GM12878 (cell line): ENCODE data around the gene C1QTNF12. TPM values are rescaled to one million over a fixed set of nuclear protein-coding genes. Genes with fewer than 3 reads are reported as not detected.

Source experiments
- ATAC-seq: fragments of 200-7000 bp; cut with Tn5 transposase; 3 replicates; pipeline ENCODE4 v1.9.1; 2020; ENCODE audit warnings: mild to moderate bottlenecking, moderate library complexity
- BruUV-seq: library from RNA; stranded (reverse); fragments of 400-500 nt; replicated peaks from 2 replicates; lab custom pipeline; 2021; lab: Mats Ljungman, UMichigan
- CTCF ChIA-PET: fragments of 300-600 bp; sonication (Branson Sonifier 250); formaldehyde crosslinking; extraction: SDS; loops from one replicate; lab custom pipeline; 2021; ENCODE audit warnings: inconsistent platforms; lab: Yijun Ruan, JAX
- POLR2A ChIA-PET: fragments of 350-600 bp; formaldehyde crosslinking; extraction: SDS; loops from one replicate; lab custom pipeline; 2021; ENCODE audit warnings: inconsistent platforms; lab: Charles Lee
- RAD21 ChIA-PET: fragments of 300-600 bp; sonication (Branson Sonifier 250); formaldehyde crosslinking; loops from one replicate; lab custom pipeline; 2023; ENCODE audit warnings: antibody characterized with exemption; ENCODE audit not compliant: unreplicated experiment; lab: Charles Lee
- SMC1A ChIA-PET: fragments of 300-600 bp; sonication (Branson Sonifier 250); formaldehyde crosslinking; loops from one replicate; lab custom pipeline; 2023; ENCODE audit not compliant: unreplicated experiment, uncharacterized antibody; lab: Charles Lee
- DNase-seq: peaks from one replicate; pipeline ENCODE4 v3.0.0-alpha.2; 2011; ENCODE audit warnings: low read depth, low spot score
- FAIRE-seq: peaks from 3 replicates; lab custom pipeline; 2011; peaks lifted over from hg19 to GRCh38; lab: Jason Lieb, UNC
- H2AFZ ChIP-seq: 2 replicates; pipeline ENCODE4 v1.6.0; 2011; ENCODE audit warnings: low read depth, low read length, control low read depth; ENCODE audit not compliant: control insufficient read depth
- H3K27ac ChIP-seq: 2 replicates; pipeline ENCODE4 v1.5.1; 2011; ENCODE audit warnings: control low read depth; ENCODE audit not compliant: control insufficient read depth, insufficient read depth
- H3K27me3 ChIP-seq, 2 experiments: replicated peaks in 1 of 2; 2 replicates each; pipeline versions ENCODE4 v1.6.0 to v1.6.1; 2011; ENCODE audit warnings: low read length in 1 of 2; ENCODE audit not compliant: control insufficient read depth in 2 of 2, insufficient read depth in 2 of 2
- H3K36me3 ChIP-seq, 2 experiments: 2 replicates each; pipeline ENCODE4 v1.5.1; 2011; ENCODE audit warnings: low read length in 1 of 2; ENCODE audit not compliant: control insufficient read depth in 2 of 2, insufficient read depth in 2 of 2
- H3K4me1 ChIP-seq: 2 replicates; pipeline ENCODE4 v1.6.1; 2011; ENCODE audit warnings: mild to moderate bottlenecking, low read length, moderate library complexity, mixed read lengths; ENCODE audit not compliant: control insufficient read depth, insufficient read depth
- H3K4me2 ChIP-seq: 2 replicates; pipeline ENCODE4 v1.6.0; 2011; ENCODE audit warnings: control low read depth; ENCODE audit not compliant: control insufficient read depth, insufficient read depth
- H3K4me3 ChIP-seq: fragments of 200-600 bp; sonication (generic); 2 replicates; pipeline ENCODE4 v1.5.1; 2016
- H3K79me2 ChIP-seq: 2 replicates; pipeline ENCODE4 v1.6.0; 2011; ENCODE audit warnings: low read length; ENCODE audit not compliant: control insufficient read depth, insufficient read depth
- H3K9ac ChIP-seq: 2 replicates; pipeline ENCODE4 v1.8.0; 2011; ENCODE audit warnings: low read length, control low read depth, mixed read lengths; ENCODE audit not compliant: control insufficient read depth, insufficient read depth
- H3K9me3 ChIP-seq: replicated peaks from 3 replicates; pipeline ENCODE4 v1.5.1; 2011; ENCODE audit warnings: mild to moderate bottlenecking, low read length; ENCODE audit not compliant: control insufficient read depth, insufficient read depth
- H4K20me1 ChIP-seq: 2 replicates; pipeline ENCODE4 v1.6.0; 2011; ENCODE audit not compliant: control insufficient read depth, insufficient read depth
- BCLAF1 ChIP-seq: fragments of 450-650 bp; IDR thresholded peaks from 2 replicates; pipeline ENCODE4 v1.6.1; 2017; ENCODE audit warnings: antibody characterized with exemption, mild to moderate bottlenecking, moderate library complexity
- CBX3 ChIP-seq: fragments of 200-600 bp; sonication (generic); IDR thresholded peaks from 2 replicates; pipeline ENCODE4 v1.6.1; 2016; ENCODE audit warnings: low read depth, borderline replicate concordance
- CEBPZ ChIP-seq: fragments of 150-350 bp; IDR thresholded peaks from 2 replicates; pipeline ENCODE4 v1.6.1; 2016; ENCODE audit warnings: low read depth, low read length
- HDAC6 ChIP-seq: fragments of 200-600 bp; sonication (generic); IDR thresholded peaks from one replicate; pipeline ENCODE4 v1.8.0; 2017; ENCODE audit warnings: antibody characterized with exemption; ENCODE audit not compliant: unreplicated experiment
- IRF5 ChIP-seq: fragments of 450-650 bp; IDR thresholded peaks from 2 replicates; pipeline ENCODE4 v1.6.1; 2017; ENCODE audit warnings: borderline replicate concordance
- MTA3 ChIP-seq: IDR thresholded peaks from 2 replicates; pipeline ENCODE4 v1.6.1; 2012; ENCODE audit warnings: low read length, inconsistent platforms, borderline replicate concordance
- MXI1 ChIP-seq: fragments of 150-350 bp; IDR thresholded peaks from 2 replicates; pipeline ENCODE4 v1.6.1; 2011; ENCODE audit warnings: low read depth, mild to moderate bottlenecking, inconsistent platforms, low read length, improper control_type of control experiment
- NFYA ChIP-seq: IDR thresholded peaks from 2 replicates; pipeline ENCODE4 v1.6.1; 2011; ENCODE audit warnings: low read depth, mild to moderate bottlenecking, low read length, improper control_type of control experiment, borderline replicate concordance
- RFX5 ChIP-seq: IDR thresholded peaks from 2 replicates; pipeline ENCODE4 v1.6.1; 2011; ENCODE audit warnings: low read depth, low read length, improper control_type of control experiment
- SPI1 ChIP-seq: IDR thresholded peaks from 2 replicates; pipeline ENCODE4 v1.6.1; 2011; ENCODE audit warnings: low read depth, mild to moderate bottlenecking, low read length, moderate library complexity, borderline replicate concordance; ENCODE audit not compliant: insufficient read depth
- USF2 ChIP-seq: IDR thresholded peaks from 2 replicates; pipeline ENCODE4 v1.6.1; 2011; ENCODE audit warnings: low read depth, low read length, improper control_type of control experiment, borderline replicate concordance
- YBX1 ChIP-seq: fragments of 450-650 bp; IDR thresholded peaks from 2 replicates; pipeline ENCODE4 v1.6.1; 2016; ENCODE audit warnings: antibody characterized with exemption
- WGBS: methylation state at CpG from one replicate; pipeline ENCODE4 v1.1.6; 2016; ENCODE audit warnings: low lambda C conversion rate; ENCODE audit not compliant: insufficient replicate concordance, insufficient coverage; ENCODE audit errors: missing lambda C conversion rate; 5-methylcytosine and 5-hydroxymethylcytosine counted together
- in situ Hi-C: fragments of 300-500 bp; cut with MboI; formaldehyde crosslinking; loops from 9 replicates; pipeline ENCODE4 v1.14.3; 2018; ENCODE audit warnings: mixed read lengths
- intact Hi-C: fragments of 100-400 bp; cut with micrococcal nuclease; formaldehyde crosslinking; loops from one replicate; pipeline ENCODE4 v1.14.2; 2022; ENCODE audit not compliant: unreplicated experiment
- polyA plus RNA-seq, 11 experiments: library from polyadenylated mRNA; depleted of rRNA in 4 of 11; unstranded in 6 of 11; stranded (reverse) in 5 of 11; fragments of >200 nt; fragmentation: Nextera tagmentation in 4 of 11; fragmentation: Illumina TruSeq in 1 of 11; extraction: Ambion mirVana in 4 of 11; extraction: Trizol in 1 of 11; gene quantifications; 1 replicate in 1 of 11; 2 replicates in 10 of 11; pipeline versions ENCODE4 v1.2.1 to v1.2.3, GENCODE V29; 2011 to 2016; ENCODE audit warnings: inconsistent platforms in 2 of 11, missing spikeins in 2 of 11, low read depth in 1 of 11
- total RNA-seq, 4 experiments: library from RNA; depleted of rRNA in 3 of 4; stranded (reverse); fragments of >200 nt in 3 of 4; fragmentation: Illumina TruSeq in 1 of 4; extraction: Trizol in 1 of 4; gene quantifications; 2 replicates each; pipeline versions ENCODE4 v1.2.1 to v1.2.3, GENCODE V29; 2013 to 2021

Gene C1QTNF12
- total and polyA plus RNA-seq, 10 of the 15 experiments (the other 5 are each of a cell fraction or from before 2014, with no cell fraction given): 0.17 to 1.0 (median 0.31) TPM; not detected in 5

GRCh38 chr1:1254667-1254998 lies 8.1 kb upstream of the C1QTNF12 start:
- Histone ChIP-seq H3K9me3 (no peaks in the 10 kb centered on the region), H2AFZ (no peak overlapping the region), H3K27ac (no peak overlapping the region), H3K4me3 (no peak overlapping the region), H3K27me3 (no peaks in the 10 kb centered on the region), H3K36me3 (peaks cover 3 to 13% of the 10 kb centered on the region in 2 experiments; a peak in 3 of 4 replicates), H3K4me1 (peaks cover 12% of the 10 kb centered on the region), H3K4me2 (no peak overlapping the region), H3K9ac (no peak overlapping the region), H4K20me1 (no peaks in the 10 kb centered on the region), H3K79me2 (no peaks in the 10 kb centered on the region)
- CTCF ChIA-PET: interaction anchor here (1.2 kb wide), 1 partner anchor 132 kb away, joined by 5 read pairs; no protein-coding TSS in a partner anchor
- no peak for FAIRE-seq
- POLR2A ChIA-PET: interaction anchor here (1.2 kb wide), 1 partner anchor 19 kb away, joined by 3 read pairs; the partner anchor contains the start of gene UBE2J2
- DNase-seq: no peak
- BruUV-seq: no TSS peak
- TF ChIP-seq CEBPZ (no peak), MTA3 (no peak), USF2 (no peak), NFYA (no peak), BCLAF1 (no peak), CBX3 (no peak), YBX1 (no peak), SPI1 (no peak), HDAC6 (no peak), RFX5 (no peak), IRF5 (no peak), MXI1 (no peak)
- RAD21 ChIA-PET: no interaction called here
- intact Hi-C loops (no loop called here), in situ Hi-C loops (loop anchor here (5.0 kb wide), 1 partner anchor 137 kb away; the partner anchor contains the start of gene C1orf159)
- ATAC-seq: no peak
- WGBS: 87% methylated on average over 21 of the region's 21 CpGs
- SMC1A ChIA-PET: interaction anchor here (1.0 kb wide), 1 partner anchor 17 kb away, joined by 5 read pairs; no protein-coding TSS in a partner anchor
